ENCODE results near the gene UNC5B.

DNA sequence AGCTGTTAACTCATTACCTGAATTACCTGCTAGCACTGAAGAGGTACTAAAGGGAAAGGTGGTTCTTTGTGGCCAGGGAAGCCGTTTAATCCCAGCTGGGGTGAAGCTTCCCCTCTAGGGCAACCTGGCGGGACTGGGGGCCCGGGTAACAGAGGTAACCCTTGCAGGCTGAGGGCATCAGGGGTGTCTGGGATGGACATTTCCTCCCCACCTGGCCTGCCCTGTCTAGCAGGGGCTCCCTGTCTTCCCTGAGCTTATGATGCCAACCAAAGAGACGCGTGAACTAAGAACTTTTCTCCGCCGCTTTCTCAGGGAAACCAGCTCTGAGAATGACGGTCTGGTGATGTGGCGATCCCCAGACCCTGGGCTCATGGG lies 52.8 kb downstream of the UNC5B start:
- no peak for TF ChIP-seq POLR2A (IDR thresholded peaks at IDR 0.05; ENCODE audit: low read depth, low read length)
- TF ChIP-seq POLR2AphosphoS5 (IDR thresholded peaks at IDR 0.05; ENCODE audit: low read depth, low read length) = no peak
- TF ChIP-seq POU2F2 (IDR thresholded peaks at IDR 0.05; ENCODE audit: low read depth, low read length) = no peak
